GM12873 (cell line): ENCODE results near the gene MAG.

ENCODE experiments used
- TF ChIP-seq, protein P1 (sequence below): IDR thresholded peaks from 2 replicates; pipeline ENCODE4 v1.5.1; 2012; ENCODE audit warnings: low read depth, mild to moderate bottlenecking, moderate library complexity, low read length, control low read depth; ENCODE audit not compliant: insufficient read depth; ENCODE audit errors: missing control alignments

The MAG gene

DNA sequence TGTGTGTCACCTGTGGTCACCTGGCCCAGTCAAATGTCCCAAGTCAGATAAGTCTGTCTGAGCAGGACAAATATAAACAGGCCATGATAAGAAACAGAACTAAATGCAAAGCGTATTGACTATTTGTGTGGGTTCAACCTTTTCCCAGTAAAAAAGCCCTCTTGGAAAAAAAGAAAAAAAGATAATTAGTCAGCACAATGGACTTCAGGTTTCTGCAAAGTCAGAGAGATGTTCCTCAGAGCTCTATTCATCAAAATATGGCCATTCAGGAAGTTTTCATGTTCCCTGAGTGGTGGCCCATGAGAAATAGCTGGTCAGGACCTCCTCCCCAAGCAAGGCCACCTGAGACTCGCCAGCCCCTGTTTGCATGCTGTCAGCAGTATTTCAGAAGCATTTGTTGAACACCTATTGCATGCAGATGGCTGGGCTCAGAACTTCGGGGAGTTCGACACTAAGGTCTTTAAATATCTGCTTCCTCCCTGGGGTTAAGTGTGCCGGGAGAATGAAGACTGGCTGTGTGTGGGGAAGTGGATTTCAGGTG, 69.0 kb downstream of the MAG start:
- TF ChIP-seq, protein P1, sequence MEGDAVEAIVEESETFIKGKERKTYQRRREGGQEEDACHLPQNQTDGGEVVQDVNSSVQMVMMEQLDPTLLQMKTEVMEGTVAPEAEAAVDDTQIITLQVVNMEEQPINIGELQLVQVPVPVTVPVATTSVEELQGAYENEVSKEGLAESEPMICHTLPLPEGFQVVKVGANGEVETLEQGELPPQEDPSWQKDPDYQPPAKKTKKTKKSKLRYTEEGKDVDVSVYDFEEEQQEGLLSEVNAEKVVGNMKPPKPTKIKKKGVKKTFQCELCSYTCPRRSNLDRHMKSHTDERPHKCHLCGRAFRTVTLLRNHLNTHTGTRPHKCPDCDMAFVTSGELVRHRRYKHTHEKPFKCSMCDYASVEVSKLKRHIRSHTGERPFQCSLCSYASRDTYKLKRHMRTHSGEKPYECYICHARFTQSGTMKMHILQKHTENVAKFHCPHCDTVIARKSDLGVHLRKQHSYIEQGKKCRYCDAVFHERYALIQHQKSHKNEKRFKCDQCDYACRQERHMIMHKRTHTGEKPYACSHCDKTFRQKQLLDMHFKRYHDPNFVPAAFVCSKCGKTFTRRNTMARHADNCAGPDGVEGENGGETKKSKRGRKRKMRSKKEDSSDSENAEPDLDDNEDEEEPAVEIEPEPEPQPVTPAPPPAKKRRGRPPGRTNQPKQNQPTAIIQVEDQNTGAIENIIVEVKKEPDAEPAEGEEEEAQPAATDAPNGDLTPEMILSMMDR: no peak

DNA sequence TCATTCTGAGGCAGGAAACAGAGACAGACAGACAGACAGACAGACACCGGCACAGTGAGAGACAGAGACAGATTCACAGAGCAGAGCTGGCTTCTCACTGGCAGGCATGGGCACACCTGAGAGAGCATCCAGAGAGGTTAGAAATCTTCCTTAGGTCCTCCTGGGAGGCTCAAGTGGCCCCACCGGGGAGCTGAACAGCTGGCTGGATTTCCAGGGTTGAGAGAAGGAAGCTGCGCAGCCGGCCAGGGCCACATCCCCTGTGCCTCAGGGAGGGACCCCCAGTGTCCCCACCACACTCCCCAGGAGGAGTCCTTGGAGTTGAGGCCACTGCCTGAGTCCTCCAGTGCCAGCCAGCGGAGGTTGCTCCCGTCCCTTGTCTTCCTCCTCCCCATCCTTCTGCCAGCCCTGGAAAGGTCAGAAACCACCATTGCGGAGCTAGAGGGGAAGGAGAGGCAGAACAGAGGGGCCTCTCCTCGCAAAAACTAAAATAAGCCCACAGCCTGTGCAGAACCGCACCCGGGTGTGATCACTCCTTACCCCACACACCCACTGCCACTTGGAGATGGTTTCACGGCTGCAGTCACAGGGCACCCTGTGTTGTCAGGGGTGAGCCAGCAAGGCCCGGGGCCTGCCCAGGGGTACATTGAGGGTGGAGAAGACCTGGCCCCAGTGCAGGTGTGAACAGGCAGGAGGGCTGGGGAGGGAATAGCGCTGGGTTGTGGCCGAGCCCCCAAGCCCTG, 70.5 kb downstream of the MAG start:
- TF ChIP-seq, protein P1: no peak

DNA sequence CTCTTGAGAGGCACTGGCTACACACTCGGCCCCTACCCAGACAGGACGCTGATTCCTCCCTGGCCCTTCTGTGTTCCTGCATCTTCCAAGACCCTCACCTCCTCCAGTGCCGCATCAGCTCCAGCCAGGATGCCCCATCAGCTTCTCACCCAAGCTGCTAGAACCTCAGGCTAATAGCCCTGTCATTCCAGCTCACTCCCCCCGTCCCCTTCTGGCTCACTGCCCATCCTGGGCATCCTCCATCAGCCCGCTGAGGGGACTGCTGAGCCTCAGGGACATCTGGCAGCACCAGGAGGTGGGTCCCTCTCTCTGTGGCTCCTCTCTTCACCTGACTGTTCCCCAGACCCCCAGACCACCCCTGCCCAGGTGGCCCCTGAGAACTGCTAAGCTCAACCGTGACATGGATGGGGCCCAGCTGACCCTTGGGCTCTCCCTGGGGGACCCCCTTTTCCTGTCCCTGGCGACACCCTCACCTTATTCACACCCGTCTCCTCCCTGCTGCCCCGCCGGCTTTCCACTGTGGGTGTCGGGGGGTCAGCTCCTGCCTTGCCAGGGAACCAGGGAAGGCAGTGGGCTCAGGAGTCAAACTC, 71.1 kb downstream of the MAG start:
- TF ChIP-seq, protein P1: no peak
